Mammary epithelial cell (primary cell): ENCODE measurements around the gene TMEM131.

ENCODE experiments used
- EZH2 ChIP-seq: IDR thresholded peaks from 2 replicates; pipeline ENCODE4 v1.6.1; 2012; ENCODE audit warnings: low read length, inconsistent platforms, borderline replicate concordance
- TF ChIP-seq, protein P1 (sequence below), 2 donors: IDR thresholded peaks in 1 of 2; conservative IDR thresholded peaks in 1 of 2; 2 replicates each; pipeline ENCODE4 v1.5.1; 2011 to 2012; ENCODE audit warnings: inconsistent platforms in 2 of 2, low read length in 2 of 2, mild to moderate bottlenecking in 2 of 2, control low read depth in 1 of 2, low read depth in 1 of 2; ENCODE audit not compliant: insufficient read depth in 1 of 2; ENCODE audit errors: extremely low read depth in 1 of 2

GRCh38 chr2:97981961-97982360, 13.8 kb downstream of the TMEM131 start:
- TF ChIP-seq, protein P1, sequence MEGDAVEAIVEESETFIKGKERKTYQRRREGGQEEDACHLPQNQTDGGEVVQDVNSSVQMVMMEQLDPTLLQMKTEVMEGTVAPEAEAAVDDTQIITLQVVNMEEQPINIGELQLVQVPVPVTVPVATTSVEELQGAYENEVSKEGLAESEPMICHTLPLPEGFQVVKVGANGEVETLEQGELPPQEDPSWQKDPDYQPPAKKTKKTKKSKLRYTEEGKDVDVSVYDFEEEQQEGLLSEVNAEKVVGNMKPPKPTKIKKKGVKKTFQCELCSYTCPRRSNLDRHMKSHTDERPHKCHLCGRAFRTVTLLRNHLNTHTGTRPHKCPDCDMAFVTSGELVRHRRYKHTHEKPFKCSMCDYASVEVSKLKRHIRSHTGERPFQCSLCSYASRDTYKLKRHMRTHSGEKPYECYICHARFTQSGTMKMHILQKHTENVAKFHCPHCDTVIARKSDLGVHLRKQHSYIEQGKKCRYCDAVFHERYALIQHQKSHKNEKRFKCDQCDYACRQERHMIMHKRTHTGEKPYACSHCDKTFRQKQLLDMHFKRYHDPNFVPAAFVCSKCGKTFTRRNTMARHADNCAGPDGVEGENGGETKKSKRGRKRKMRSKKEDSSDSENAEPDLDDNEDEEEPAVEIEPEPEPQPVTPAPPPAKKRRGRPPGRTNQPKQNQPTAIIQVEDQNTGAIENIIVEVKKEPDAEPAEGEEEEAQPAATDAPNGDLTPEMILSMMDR (conservative IDR thresholded peaks at IDR 0.05 in 1 of 2, IDR thresholded peaks at IDR 0.05 in 1 of 2; ENCODE audit: extremely low read depth in 1 of 2, insufficient read depth in 1 of 2, low read depth in 1 of 2, low read length in 2 of 2), result no peak
- TF ChIP-seq EZH2, result no peak
